Natural killer cell (primary cell): Measurements from ENCODE around the gene LUZP1. TPM values are rescaled to one million over a fixed set of nuclear protein-coding genes. Genes with fewer than 3 reads are reported as not detected.

Source experiments
- ATAC-seq, 3 donors: fragments of 150-1000 bp in 2 of 3; fragments of 200-7000 bp in 1 of 3; cut with Tn5 transposase; 1 replicate in 1 of 3; 2 replicates in 2 of 3; pipeline ENCODE4 v1.10.0; 2021; ENCODE audit warnings: mild to moderate bottlenecking in 2 of 3, moderate library complexity in 2 of 3
- DNase-seq, 2 donors: peaks; one replicate each; pipeline versions ENCODE4 v3.0.0 to v3.0.0-alpha.2; 2013 to 2021; ENCODE audit warnings: mixed read lengths in 1 of 2
- H3K27ac ChIP-seq: one replicate; pipeline ENCODE4 v1.5.1; 2013; ENCODE audit warnings: mild to moderate bottlenecking, low read length
- H3K27me3 ChIP-seq: one replicate; pipeline ENCODE4 v1.6.1; 2013; ENCODE audit warnings: low read length; ENCODE audit not compliant: control insufficient read depth, insufficient read depth
- H3K36me3 ChIP-seq: one replicate; pipeline ENCODE4 v1.6.1; 2013; ENCODE audit warnings: low read length; ENCODE audit not compliant: control insufficient read depth, insufficient read depth
- H3K4me1 ChIP-seq: one replicate; pipeline ENCODE4 v1.6.1; 2013; ENCODE audit warnings: low read length; ENCODE audit not compliant: control insufficient read depth, insufficient read depth
- H3K4me3 ChIP-seq: one replicate; pipeline ENCODE4 v1.5.1; 2013; ENCODE audit warnings: low read length
- H3K9me3 ChIP-seq: one replicate; pipeline ENCODE4 v1.6.1; 2013; ENCODE audit warnings: low read length; ENCODE audit not compliant: control insufficient read depth, insufficient read depth
- H3K27ac Mint-ChIP-seq, 2 donors: one replicate each; pipeline ENCODE4 v1.8.0; 2022; ENCODE audit warnings: mild to moderate bottlenecking in 2 of 2, mixed read lengths in 2 of 2, moderate library complexity in 1 of 2
- H3K27me3 Mint-ChIP-seq, 2 donors: one replicate each; pipeline ENCODE4 v1.8.0; 2022; ENCODE audit warnings: low read depth in 2 of 2, mixed read lengths in 2 of 2
- H3K36me3 Mint-ChIP-seq: one replicate; pipeline ENCODE4 v1.8.0; 2022; ENCODE audit warnings: mixed read lengths
- H3K4me1 Mint-ChIP-seq, 2 donors: one replicate each; pipeline ENCODE4 v1.8.0; 2022; ENCODE audit warnings: mixed read lengths in 2 of 2
- H3K4me3 Mint-ChIP-seq: one replicate; pipeline ENCODE4 v1.8.0; 2022; ENCODE audit warnings: mild to moderate bottlenecking, moderate library complexity, mixed read lengths
- H3K9me3 Mint-ChIP-seq, 2 donors: one replicate each; pipeline ENCODE4 v1.8.0; 2022; ENCODE audit warnings: mixed read lengths in 2 of 2
- WGBS: methylation state at CpG from one replicate; pipeline ENCODE4 v1.1.7; 2013; ENCODE audit warnings: missing lambda C conversion rate; ENCODE audit not compliant: insufficient coverage; 5-methylcytosine and 5-hydroxymethylcytosine counted together
- intact Hi-C: fragments of 100-400 bp; cut with micrococcal nuclease; formaldehyde crosslinking; loops from one replicate; pipeline ENCODE4 v1.14.2; 2022
- total RNA-seq, 4 donors: library from RNA; stranded (reverse); fragments of 120-200 nt in 1 of 4; gene quantifications; one replicate each; pipeline versions ENCODE4 v1.2.3 to v1.2.4, GENCODE V29; 2013 to 2022
- TF ChIP-seq, protein P1 (sequence below): fragments of 200-600 bp; IDR thresholded peaks from one replicate; pipeline ENCODE4 v1.8.0; 2022; ENCODE audit warnings: antibody characterized with exemption

Gene LUZP1
- total RNA-seq, 3 donors from 2014 or later (not counting 1 experiment from before 2014, with no cell fraction given), result 37.0 to 49.4 (median 39.6) TPM

DNA sequence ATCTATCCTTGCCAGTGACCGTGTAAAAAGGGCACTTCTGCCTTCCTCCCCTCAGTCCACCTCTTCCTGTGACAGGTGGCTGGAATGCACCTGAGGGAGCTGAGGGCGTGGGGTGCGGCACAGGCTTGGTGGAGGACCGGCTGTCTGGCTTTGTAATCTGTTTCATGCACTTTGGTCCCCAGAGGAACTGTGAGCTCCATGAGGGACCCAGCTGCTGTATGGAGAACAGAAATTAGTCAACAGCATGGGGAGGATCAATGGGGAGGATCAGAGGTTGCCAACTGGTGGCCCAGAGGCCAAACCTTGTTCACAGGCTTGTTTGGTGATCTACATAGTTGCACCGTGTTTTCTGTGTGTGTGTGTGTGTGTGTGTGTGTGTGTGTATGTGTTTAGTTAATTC is 19.0 kb upstream of the LUZP1 start:
- DNase-seq (no peak), ATAC-seq (no peak)
- Mint-ChIP-seq H3K27ac (no peak overlapping the region), H3K4me3 (no peak overlapping the region), H3K27me3 (peaks cover 3 to 6% of the 10 kb centered on the region in 2 donors), H3K36me3 (no peaks in the 10 kb centered on the region), H3K9me3 (no peaks in the 10 kb centered on the region), H3K4me1 (peaks cover 4 to 11% of the 10 kb centered on the region in 2 donors)
- Histone ChIP-seq H3K27ac (no peak overlapping the region), H3K9me3 (no peaks in the 10 kb centered on the region), H3K36me3 (no peaks in the 10 kb centered on the region), H3K4me1 (peaks cover 11% of the 10 kb centered on the region), H3K27me3 (no peaks in the 10 kb centered on the region), H3K4me3 (no peak overlapping the region)
- TF ChIP-seq, protein P1, sequence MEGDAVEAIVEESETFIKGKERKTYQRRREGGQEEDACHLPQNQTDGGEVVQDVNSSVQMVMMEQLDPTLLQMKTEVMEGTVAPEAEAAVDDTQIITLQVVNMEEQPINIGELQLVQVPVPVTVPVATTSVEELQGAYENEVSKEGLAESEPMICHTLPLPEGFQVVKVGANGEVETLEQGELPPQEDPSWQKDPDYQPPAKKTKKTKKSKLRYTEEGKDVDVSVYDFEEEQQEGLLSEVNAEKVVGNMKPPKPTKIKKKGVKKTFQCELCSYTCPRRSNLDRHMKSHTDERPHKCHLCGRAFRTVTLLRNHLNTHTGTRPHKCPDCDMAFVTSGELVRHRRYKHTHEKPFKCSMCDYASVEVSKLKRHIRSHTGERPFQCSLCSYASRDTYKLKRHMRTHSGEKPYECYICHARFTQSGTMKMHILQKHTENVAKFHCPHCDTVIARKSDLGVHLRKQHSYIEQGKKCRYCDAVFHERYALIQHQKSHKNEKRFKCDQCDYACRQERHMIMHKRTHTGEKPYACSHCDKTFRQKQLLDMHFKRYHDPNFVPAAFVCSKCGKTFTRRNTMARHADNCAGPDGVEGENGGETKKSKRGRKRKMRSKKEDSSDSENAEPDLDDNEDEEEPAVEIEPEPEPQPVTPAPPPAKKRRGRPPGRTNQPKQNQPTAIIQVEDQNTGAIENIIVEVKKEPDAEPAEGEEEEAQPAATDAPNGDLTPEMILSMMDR, result no peak
- intact Hi-C loops, result no loop called here
- WGBS, result 72% methylated on average over 5 of the region's 5 CpGs

DNA sequence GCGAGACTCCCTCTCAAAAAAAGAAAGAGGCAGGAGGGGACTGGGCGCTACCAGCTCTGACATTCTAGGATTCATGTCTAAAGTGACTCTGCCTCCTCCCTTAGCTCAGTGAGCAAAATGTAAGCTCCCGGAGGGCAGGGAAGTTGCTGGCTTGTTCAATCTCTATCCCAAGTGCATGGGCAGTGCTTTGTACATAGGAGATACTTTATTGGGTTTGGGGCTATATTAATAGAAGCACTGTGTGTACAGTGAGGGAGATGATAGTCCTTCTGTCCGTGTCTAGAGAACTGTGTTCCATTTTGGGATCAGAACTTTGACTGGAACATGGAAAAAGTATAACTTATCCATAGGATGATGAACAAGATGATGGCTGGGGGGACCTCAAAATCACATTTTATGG is 16.7 kb upstream of the LUZP1 start:
- no peak overlapping the region for H3K4me3 Mint-ChIP-seq
- Histone ChIP-seq H3K9me3 (no peaks in the 10 kb centered on the region), H3K27me3 (no peaks in the 10 kb centered on the region), H3K27ac (no peak overlapping the region), H3K4me3 (no peak overlapping the region), H3K36me3 (no peaks in the 10 kb centered on the region), H3K4me1 (peaks cover 11% of the 10 kb centered on the region)
- DNase-seq (no peak), ATAC-seq (no peak)
- WGBS, result 69% methylated on average over 4 of the region's 4 CpGs
- no peaks in the 10 kb centered on the region for H3K9me3 Mint-ChIP-seq
- H3K27me3 Mint-ChIP-seq, result peaks cover 0 to 3% of the 10 kb centered on the region in 2 donors
- no peak overlapping the region for H3K27ac Mint-ChIP-seq
- peaks cover 4 to 11% of the 10 kb centered on the region in 2 donors for H3K4me1 Mint-ChIP-seq
- no peaks in the 10 kb centered on the region for H3K36me3 Mint-ChIP-seq
- intact Hi-C loops, result loop anchor here (2.0 kb wide), 1 partner anchor 17 kb away; the partner anchor contains the start of gene LUZP1
- TF ChIP-seq, protein P1, result no peak

DNA sequence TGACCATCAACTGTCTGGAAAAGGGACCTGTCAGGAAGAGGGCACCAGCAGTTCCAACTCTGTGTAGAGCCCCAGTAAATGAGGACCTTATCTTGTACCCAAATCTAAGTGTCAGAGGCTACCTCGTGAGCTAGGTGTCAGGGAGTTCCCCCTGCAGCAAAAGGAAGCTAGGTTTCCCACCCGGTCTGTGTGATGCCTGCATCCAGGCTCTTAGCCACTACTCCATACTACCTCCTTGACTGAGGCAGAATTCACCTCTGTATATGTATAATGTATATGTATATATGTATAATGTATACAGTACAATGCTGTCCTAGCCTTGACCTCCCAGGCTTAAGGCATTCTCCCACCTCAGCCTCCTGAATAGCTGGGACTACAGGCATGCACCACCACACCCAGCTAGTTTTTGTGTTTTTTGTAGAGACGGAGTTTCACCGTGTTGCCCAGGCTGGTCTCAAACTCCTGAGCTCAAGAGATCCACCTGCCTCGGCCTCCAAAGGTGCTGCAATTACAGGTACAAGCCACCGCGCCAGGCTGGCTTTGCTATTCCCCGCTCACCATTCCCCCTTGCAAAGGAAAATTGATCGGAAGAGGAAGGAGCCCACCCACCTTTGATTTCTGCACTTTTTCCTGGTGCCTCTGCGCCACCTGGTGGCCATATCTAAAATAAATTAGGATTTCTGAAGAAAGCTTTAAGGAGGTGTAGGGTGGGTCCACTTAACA is 15.7 kb upstream of the LUZP1 start:
- Histone ChIP-seq H3K27ac (no peak overlapping the region), H3K9me3 (no peaks in the 10 kb centered on the region), H3K36me3 (no peaks in the 10 kb centered on the region), H3K27me3 (no peaks in the 10 kb centered on the region), H3K4me3 (no peak overlapping the region), H3K4me1 (peaks cover 11% of the 10 kb centered on the region)
- H3K36me3 Mint-ChIP-seq, result no peaks in the 10 kb centered on the region
- 14% methylated on average over 10 of the region's 10 CpGs for WGBS
- peak; percentile 45 to 59 (median 52) for ATAC-seq
- TF ChIP-seq, protein P1, result peak; percentile 93
- H3K9me3 Mint-ChIP-seq, result no peaks in the 10 kb centered on the region
- peak overlapping the region; percentile 2 to 69 for H3K27ac Mint-ChIP-seq
- H3K4me3 Mint-ChIP-seq, result peak overlapping the region; percentile 70
- DNase-seq, result peak; percentile 34 to 82
- intact Hi-C loops, result loop anchor here (1.0 to 2.0 kb wide), 3 partner anchors 16 to 208 kb away; partner anchors contain the start of gene LUZP1
- peaks cover 4 to 11% of the 10 kb centered on the region in 2 donors for H3K4me1 Mint-ChIP-seq
- H3K27me3 Mint-ChIP-seq, result no peaks in the 10 kb centered on the region
